Middle frontal gyrus (tissue), 1 donor: ENCODE results near the gene KRTCAP2.

ENCODE experiments used
- DNase-seq: peaks from one replicate; pipeline ENCODE4 v3.0.0-alpha.2; 2015; ENCODE audit warnings: low spot score; ENCODE audit errors: extremely low spot score

The KRTCAP2 gene

DNA sequence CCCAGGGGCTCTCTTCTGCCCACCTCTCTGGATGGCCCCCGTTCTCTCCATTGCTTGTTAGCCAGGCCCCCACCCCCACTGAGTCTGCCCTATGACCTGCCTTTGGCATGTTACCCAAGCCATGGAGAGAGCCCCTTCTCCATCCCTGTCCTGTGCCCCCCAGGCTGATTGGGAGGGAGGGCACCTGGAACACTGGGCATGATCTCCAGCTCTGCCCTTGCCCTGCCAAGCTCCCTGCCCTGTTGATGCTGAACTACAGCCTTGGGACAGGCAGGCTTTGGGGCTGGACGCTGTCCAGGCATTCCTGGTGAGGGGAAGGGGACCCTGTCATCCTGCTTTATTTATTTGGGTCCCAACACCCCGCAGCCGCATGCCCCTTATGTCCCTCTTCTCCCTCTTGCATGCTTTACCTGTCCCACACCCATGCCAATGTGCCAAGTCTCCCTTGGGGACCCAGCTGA lies 11.3 kb upstream of the KRTCAP2 start:
- DNase-seq = no peak

DNA sequence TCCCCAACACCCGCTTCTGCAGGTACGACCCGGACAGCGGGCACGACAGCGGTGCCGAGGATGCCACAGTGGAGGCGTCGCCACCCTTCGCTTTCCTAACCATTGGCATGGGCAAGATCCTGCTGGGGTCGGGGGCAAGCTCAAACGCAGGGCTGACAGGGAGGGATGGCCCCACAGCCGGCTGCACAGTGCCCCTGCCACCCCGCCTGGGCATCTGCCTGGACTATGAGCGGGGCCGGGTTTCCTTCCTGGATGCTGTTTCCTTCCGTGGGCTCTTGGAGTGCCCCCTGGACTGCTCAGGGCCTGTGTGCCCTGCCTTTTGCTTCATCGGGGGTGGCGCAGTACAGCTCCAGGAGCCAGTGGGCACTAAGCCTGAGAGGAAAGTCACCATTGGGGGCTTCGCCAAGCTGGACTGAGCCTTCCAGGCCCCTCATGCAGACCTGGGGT lies 10.7 kb upstream of the KRTCAP2 start:
- DNase-seq = no peak

GRCh38 chr1:155182052-155182550 lies 9.0 kb upstream of the KRTCAP2 start:
- DNase-seq = no peak

DNA sequence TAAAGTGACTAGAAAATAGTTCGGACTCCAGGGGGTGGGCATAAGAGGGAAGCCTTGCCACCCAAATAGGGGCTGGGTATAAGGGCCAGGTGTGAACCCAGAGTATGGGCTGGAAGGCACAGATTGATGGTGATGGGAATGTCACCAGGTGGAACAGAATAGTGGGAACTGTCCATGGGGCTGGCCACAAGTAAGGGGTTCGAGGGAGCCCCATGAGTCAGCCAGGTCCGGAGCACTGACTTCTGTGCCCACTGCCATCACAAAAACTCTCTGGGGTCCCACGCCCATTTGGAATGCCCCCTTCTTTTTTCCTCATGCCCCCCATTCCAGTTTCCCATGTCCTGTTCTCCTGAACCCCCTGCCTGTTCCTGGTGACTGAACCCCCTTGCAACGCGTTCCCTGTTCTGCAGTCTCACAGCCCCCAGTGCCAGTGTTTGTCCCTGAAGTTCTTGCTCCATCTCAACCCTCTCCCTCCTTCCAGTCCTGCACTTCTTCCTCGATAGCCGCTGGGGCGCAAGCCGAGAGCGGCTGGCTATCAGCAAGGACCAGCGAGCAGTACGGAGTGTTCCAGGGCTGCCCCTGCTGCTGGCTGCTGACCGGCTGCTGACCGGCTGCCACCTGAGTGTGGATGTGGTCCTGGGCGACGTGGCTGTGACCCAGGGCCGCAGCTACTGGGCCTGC lies 8.4 kb upstream of the KRTCAP2 start:
- DNase-seq = no peak

GRCh38 chr1:155179112-155180031 lies 6.3 kb upstream of the KRTCAP2 start:
- no peak for DNase-seq

GRCh38 chr1:155178441-155179111 lies 5.5 kb upstream of the KRTCAP2 start:
- no peak for DNase-seq

GRCh38 chr1:155177918-155178281 lies 4.8 kb upstream of the KRTCAP2 start:
- no peak for DNase-seq

DNA sequence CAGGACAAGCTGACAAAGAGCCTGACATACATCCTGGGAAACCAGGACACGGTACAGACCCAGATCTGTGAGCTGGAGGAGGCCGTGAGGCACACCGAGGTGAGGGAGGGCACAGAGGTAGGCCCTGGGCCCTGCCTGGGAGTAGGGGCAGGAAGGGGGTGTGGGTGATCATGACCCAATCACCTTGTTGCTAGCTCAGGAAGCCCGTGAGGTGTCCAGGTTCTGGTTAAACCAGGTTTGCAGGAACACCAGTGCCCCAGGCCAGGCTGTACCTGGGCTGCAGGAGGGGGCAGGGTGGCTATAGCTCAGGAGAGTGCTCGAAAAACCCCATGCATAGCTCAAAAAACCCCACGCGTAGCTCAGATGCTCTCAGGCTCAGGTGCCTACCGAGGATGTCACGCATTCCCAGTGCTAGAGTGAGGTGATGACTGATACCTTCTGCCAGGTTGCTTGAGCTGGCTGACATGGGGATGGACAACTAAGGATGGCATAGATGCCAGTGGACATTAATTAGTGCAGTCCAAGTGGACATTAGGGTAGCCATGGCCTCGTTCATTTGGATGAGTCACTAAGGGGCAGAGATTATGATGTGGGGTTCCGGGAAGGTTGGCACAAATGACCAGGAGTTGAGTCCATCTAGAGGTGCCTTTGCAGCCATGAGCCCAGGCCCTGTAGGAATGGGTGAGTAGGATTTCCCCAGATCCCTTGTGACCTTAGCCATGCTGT lies 4.3 kb upstream of the KRTCAP2 start:
- no peak for DNase-seq

DNA sequence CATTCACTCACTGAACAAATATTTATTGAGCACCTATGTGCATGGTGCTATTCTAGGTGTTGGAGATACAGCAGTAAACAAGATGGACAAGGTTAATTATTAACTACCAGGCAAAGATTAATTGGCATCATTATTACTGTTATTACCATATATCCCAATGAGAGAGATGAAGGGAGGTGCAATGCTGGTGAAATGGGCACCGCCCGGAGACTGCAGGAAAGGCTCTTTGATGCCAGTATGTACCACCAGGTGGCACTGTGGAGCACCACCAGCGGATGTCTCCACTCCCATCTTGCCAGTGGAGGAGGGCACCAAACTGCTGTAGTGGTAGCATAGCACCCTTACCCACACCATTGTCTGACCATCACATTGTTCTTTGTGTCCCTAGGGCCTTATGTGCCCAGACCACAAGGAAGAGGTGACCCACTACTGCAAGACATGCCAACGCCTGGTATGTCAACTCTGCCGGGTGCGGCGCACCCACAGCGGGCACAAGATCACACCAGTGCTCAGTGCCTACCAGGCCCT lies 3.5 kb upstream of the KRTCAP2 start:
- peak; percentile 79 for DNase-seq

DNA sequence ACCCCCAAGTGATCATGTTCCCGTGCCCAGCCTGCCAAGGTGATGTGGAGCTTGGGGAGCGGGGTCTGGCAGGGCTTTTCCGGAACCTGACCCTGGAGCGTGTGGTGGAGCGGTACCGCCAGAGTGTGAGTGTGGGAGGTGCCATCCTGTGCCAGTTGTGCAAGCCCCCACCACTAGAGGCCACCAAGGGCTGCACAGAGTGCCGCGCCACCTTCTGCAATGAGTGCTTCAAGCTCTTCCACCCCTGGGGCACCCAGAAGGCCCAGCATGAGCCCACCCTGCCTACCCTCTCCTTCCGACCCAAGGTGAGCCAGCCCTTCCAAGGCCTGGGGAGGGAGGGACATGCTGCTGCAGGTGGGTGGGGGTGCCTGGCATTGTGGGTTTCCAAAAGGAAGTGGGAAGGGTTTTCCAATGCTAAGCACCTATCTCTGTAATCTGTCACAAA lies 2.8 kb upstream of the KRTCAP2 start:
- DNase-seq = no peak

DNA sequence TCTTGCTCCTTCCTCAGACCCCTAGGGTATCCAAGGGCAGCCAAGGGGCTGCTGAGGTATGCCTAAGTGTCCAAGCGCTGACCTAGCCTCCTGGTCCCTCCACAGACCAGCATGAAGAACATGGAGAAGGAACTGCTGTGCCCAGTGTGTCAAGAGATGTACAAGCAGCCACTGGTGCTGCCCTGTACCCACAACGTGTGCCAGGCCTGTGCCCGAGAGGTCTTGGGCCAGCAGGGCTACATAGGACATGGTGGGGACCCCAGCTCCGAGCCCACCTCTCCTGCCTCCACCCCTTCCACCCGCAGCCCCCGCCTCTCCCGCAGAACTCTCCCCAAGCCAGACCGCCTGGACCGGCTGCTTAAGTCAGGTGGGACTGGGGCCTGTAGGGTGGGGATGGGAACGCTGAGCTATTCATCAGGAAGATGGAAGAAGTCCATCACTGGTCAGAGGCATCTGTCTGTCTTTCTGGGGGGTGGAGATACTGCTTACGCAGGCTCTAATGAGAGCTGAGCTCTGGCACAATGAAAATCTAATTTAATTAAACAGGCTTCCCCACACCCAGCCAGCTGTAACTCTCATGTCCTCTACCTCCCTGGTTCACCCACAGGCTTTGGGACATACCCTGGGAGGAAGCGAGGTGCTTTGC lies 2.3 kb upstream of the KRTCAP2 start:
- no peak for DNase-seq

- DNase-seq = no peak
These were observed 1.5 kb upstream of the KRTCAP2 start for GRCh38 chr1:155174324-155175280.

DNA sequence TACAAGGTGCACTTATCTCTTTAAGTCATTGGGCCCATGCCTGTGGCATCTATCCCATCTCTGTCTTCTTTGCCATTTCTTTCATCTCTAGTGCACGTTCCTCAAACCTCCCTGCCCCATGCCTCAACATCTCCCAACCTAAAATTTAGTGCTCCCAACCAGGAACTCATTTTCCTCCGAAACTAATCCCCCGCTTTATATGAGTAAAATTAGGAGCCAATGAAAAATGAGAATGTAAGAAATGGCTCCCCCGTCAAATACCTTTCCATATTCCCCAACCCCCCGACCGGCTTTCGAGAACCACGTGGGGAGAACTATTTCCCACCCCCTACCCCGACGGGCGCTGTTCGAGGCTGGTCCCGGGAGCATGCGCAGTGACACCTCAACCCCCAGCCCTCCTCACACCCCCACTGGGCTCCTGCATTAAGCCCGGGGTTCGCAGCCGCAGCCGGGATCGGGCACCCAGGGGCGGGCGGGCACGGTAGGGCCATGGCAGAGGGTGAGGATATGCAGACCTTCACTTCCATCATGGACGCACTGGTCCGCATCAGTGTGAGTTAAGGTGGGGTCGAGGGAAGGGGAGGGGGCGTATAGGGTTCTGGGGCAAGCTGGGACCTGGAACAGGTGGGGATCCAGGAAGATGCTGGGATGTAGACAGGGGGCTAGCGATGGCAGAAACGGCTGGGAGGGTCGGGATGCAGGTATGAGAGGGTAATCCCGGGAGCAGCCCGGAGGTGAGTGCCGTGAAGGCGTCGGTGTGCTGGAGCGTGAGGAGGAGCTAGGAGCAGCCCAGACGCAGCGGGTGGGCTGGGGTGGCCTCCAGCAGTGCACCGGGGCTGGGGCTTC lies 597 bp upstream of the KRTCAP2 start, which contains the start of gene TRIM46:
TRIM46 (plus strand) TSS at position 372 of the 846 bp plus-strand sequence; CDS start at position 490, 118 bp downstream.
- DNase-seq = peak; percentile 10

GRCh38 chr1:155171836-155172731 lies 1.0 kb downstream of the KRTCAP2 start:
- DNase-seq = no peak

GRCh38 chr1:155170806-155171205 lies 2.3 kb downstream of the KRTCAP2 start:
- no peak for DNase-seq

DNA sequence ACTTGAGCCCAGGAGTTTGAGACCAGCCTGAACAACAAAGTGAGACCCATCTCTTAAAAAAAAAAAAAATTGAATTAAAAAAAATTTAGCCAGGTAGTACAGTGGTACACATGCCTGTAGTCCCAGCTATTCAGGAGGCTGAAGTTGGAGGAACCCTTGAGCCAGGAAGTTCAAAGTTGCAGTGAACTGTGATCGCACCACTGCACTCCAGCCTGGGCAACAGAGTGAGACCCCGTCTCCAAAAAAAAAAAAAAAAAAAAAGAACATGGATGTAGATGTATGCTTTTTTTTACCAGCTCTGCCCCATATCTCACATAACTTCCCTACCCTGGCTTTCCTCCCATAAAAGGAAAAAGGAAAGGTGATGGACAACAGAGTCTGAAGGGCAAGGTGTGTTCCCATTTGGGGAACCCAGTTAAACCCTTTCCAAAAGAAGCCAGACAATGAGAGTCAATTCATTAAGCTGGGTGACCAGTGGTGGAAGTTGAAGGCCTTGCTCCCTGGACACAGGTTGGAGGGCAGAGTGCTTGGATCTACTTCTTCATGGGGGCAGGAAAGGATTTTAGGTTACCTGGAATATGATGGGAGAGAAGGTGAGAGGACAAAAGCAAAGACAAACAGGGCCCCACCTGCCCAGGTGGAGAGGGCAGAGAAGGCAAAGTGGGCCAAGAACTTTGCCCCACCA lies 2.9 kb downstream of the KRTCAP2 start:
- DNase-seq = no peak
